SKM-1 (cell line): ENCODE results near the gene COA1.
"Not testable (repeated sequence)": the region's sequence is repeated elsewhere in the genome, so short reads cannot be mapped to it uniquely, and the experiment has no call there.

Experiments
- DNase-seq: peaks from one replicate; lab custom pipeline; 2025; ENCODE audit not compliant: unreplicated experiment; lab: John Stamatoyannopoulos, UW

Gene COA1

DNA sequence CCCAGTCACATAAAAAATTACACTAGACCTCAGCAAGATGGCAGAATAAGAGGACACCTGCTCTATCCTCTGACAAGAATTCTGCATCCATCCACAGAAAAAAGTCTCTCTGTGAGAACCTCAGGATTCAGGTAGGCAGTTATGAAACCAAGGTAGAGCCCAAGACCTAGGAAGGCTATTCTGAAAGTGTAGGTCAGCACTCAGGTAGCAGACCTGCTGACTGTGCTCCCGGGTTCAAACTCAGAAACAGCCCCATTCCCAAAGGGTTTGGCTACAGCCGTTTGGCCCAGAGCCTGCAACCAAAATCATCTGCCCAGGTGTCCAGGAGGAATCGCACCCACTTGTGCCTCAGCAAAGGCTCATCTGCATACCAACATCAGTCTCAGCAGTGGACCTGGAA, 37.7 kb downstream of the COA1 start:
- no peak for DNase-seq

- DNase-seq = no peak
These were observed 40.2 kb downstream of the COA1 start for GRCh38 chr7:43689115-43689514.

DNA sequence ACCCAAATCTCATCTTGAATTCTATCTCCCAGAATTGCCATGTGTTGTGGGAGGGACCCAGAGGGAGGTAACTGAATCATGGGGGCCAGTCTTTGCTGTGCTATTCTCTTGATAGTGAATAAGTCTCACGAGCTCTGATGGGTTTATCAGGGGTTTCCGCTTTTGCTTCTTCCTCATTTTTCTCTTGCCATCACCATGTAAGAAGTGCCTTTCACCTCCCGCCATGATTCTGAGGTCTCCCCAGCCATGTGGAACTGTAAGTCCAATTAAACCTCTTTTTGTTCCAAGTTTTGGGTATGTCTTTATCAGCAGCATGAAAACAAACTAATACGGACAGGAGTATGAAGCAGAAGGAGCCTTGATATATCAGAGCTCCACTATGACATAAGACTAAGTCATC, 41.5 kb downstream of the COA1 start:
- not testable (repeated sequence) for DNase-seq

DNA sequence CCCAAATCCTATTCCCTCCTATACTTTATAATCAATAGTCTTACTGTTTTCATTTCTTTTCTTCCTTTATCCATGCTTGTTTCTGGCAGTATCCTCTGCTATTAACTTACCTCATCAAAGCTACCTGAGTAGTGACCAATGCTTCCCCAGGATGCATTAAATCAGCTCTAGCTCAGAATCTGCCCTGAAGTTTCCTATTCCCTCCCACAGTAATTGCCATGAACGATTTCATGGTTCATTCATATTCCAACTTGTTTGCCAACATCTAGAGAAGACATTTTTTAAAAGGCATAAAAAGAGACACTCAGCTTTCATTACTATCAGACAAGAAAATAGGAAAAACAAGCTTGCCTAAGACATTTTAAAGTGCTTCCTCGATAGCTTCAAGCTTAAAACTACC, 42.3 kb downstream of the COA1 start:
- DNase-seq = no peak

- no peak for DNase-seq
These were observed 48.6 kb downstream of the COA1 start for GRCh38 chr7:43680736-43681135.

DNA sequence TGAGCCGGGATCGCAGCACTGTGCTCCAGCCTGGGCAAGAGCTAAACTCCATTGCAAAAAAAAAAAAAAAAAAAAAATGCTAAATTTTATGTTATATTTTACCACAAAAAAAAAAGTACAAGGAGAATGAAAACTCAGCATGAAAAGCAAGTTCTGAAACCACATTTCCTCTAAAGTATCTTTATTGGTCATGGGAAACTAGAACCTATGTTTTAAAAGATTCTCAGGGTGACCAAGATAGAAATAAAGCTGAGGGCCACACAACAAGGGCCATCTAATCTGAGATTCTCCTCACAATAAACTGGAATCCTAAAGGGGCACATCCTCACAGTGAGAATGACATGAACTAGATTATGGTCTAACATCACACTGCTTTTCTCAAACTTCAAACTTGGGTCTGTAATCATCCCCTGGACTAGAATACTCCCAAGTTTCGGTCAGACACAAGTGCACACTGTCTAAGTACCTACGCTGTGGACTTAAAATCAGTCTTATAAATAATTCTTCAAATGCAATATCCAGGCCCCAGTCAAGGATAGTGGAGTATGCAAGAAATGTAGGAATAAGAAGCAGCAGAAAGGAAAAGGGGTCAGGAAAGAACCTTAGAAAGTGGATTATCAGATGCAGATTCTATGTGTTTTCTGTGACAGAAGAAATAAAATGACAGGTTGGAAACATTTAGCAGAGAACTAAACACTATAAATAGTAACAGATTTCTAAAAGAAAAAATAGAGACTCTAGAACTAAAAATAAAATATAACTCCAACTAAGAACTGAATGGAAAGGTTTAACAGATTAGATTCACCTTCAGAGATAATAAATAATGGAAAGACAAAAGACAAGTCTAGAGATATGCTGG, 49.9 kb downstream of the COA1 start:
- no peak for DNase-seq

DNA sequence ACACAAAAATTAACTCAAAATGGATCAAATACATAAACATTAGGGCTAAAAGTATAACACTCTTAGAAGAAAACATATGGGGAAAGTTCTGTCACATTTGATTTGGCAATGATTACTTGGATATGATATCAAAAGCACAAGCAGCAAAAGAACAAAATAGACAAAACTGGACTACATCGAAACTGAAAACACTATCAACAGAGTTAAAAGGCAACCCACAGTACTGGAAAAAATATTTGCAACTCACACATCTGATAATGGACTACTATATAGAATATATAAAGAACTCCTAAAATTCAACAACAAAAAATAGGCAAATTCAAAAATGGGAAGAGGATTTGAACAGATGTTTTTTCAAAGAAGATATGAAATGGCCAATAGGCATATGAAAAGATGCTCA, 51.0 kb downstream of the COA1 start:
- no peak for DNase-seq

GRCh38 chr7:43677864-43678263, 51.5 kb downstream of the COA1 start:
- DNase-seq = no peak

- DNase-seq = no peak
These were observed 54.5 kb downstream of the COA1 start for GRCh38 chr7:43674559-43675436.

DNA sequence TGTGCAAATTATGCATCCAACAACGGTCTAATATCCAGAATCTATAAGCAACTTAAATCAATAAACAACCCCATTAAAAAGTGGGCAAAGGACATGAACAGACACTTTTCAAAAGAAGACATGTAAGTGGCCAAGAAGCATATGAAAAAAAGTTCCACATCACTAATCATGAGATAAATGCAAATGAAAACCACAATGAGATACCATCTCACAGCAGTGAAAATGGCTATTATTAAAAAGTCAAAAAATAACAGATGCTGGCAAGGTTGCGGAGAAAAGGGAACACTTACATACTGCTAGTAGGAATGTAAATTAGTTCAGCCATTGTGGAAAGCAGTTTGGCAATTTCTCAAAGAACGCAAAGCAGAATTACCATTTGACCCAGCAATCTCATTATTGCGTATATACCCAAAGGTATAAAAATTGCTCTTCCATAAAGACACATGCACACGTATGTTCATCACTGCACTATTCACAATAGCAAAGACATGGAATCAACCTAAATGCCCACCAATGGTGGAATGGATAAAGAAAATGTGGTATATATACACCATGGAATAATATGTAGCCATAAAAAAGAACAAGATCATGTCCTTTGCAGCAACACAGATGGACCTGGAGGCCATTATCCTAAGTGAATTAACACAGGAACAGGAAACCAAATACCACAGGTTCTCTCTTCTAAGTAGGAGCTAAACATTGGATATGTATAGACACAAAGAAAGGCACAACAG, 55.9 kb downstream of the COA1 start:
- DNase-seq = not testable (repeated sequence)

- DNase-seq = no peak
These were observed 57.8 kb downstream of the COA1 start for GRCh38 chr7:43671521-43671920.

- no peak for DNase-seq
These were observed 59.8 kb downstream of the COA1 start for GRCh38 chr7:43669286-43670081.

DNA sequence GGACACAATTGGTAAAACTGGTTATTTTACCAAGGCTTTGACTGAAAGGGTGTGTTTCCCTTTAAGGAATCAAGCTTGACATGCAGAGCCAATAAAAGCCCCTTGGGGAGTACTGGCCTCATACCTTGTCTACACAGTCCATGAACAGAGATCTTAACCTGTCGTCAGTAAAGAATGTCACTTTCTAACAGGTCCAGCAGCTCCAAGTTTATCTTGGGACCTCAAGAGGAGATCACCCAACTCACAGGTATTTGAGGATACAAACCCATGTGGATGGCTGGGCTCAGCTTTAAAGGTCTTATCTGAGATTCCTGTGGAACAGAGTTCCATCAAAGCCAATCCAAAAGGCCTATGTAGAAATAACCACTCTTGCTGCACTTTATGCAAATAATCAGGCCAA, 61.3 kb downstream of the COA1 start:
- DNase-seq = no peak

GRCh38 chr7:43666938-43667337, 62.4 kb downstream of the COA1 start:
- no peak for DNase-seq

DNA sequence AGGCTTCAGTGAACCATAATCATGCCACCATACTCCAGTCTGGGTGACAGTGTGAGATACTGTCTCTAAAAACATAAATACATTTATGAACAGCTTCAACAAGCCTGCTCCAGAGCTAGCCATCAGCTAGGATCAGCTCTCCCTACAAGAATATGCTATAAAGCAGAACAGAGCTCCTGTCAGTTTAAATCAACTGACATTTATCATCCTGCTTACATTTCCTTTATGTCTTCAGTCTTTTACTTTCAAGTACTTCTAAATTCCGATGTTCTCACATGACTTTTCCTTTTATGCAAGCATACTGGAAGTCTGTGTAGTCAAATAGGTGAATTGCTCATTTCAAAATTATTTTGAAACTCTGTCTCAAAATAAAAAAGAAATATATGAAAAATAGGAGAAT, 64.6 kb downstream of the COA1 start:
- DNase-seq = no peak

DNA sequence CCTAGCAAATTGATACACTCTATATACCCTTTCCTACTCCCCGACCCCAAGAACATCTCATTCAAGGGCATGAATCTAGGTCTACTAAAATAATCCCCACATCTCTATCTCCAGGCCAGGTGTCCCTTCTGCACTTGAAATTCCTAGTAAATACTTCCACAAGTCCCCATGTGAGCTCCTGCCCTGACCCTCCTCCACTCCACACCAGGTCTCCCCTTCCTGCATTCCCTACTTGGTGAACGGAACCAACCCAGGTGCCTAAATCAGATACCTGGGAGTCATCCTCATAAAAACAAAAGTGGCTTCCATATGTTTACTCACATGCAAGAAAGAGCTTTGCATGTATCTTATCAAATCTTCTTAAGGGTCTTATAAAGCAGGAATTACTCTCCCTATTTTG, 69.2 kb downstream of the COA1 start:
- no peak for DNase-seq

GRCh38 chr7:43659549-43659896, 69.8 kb downstream of the COA1 start:
- no peak for DNase-seq

DNA sequence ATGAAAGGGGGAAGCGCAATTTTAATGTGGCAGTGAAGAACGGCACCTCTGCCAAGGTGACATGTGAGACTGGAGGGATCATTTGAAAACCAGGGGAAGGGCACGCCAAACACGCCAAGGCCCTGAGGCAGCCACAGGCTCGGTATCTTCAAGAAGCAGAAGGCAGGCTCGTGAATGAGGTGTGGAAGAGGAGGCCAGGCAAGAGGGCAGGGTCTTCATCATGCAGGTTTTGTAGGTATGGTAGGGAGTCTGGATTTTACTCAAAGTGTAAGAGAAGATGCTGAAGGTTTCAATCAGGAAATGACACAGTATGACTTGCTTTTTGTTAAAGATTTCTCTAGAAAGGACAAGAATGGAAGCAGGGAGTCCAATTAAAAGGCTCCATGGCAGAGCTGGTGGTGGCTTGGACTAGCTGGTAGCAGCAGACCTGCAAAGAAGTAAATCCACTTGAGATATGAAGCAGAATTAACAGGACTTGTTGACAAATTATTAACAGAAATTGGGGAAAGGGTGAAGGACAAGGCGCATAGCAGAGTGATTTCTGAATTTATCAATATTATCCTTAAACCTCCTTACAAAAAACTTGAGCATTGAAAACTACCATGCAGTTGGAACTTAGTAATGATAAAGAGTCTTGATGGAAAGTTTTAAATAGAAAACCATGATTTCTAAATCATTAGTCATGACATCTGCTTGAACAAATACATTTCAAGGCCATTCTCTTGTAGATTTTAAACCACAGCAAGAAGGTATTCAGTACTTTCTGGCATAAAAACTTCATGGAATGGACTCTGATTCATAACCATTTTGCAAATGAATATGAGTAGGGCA, 70.4 kb downstream of the COA1 start:
- no peak for DNase-seq

DNA sequence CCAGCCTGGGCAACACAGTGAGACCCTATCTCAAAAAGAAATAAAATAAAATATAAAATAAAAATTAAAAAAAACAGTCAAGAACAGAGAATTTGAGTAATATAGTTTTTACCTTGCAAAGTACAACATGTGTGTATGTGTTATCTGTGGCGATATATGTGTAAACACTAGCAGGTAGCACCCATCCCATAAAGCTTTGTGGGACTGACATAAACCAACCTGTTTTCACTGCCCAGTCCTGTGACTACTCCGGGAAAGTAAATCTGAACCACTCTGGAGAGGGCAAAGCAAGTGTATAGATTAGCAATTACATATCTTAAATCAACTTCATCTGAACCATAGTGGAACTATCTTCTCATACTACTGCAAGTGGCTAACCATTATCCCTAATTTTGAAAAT, 72.3 kb downstream of the COA1 start:
- no peak for DNase-seq

GRCh38 chr7:43655584-43655983, 73.7 kb downstream of the COA1 start:
- no peak for DNase-seq
